GM19043 (cell line): ENCODE measurements around the gene OSTF1.

Experiments
- ATAC-seq: cut with Tn5 transposase; IDR thresholded peaks from one replicate; pipeline ENCODE4 v1.9.1; 2021; ENCODE audit warnings: low read depth; ENCODE audit not compliant: unreplicated experiment

OSTF1 gene

GRCh38 chr9:75117564-75117963, 29.2 kb downstream of the OSTF1 start:
- ATAC-seq = no peak

- ATAC-seq = no peak
Measured at GRCh38 chr9:75120686-75121085, 32.4 kb downstream of the OSTF1 start.

GRCh38 chr9:75121914-75122558, 33.7 kb downstream of the OSTF1 start:
- no peak for ATAC-seq

- no peak for ATAC-seq
Measured at GRCh38 chr9:75123696-75124095, 35.4 kb downstream of the OSTF1 start.

- no peak for ATAC-seq
Measured at GRCh38 chr9:75128535-75128934, 40.2 kb downstream of the OSTF1 start.

GRCh38 chr9:75130172-75130571, 41.9 kb downstream of the OSTF1 start:
- ATAC-seq = no peak

- ATAC-seq = no peak
Measured at GRCh38 chr9:75130621-75131230, 42.4 kb downstream of the OSTF1 start.

GRCh38 chr9:75131700-75132099, 43.4 kb downstream of the OSTF1 start:
- no peak for ATAC-seq

GRCh38 chr9:75132244-75132643, 43.9 kb downstream of the OSTF1 start:
- no peak for ATAC-seq

GRCh38 chr9:75133396-75133795, 45.1 kb downstream of the OSTF1 start:
- no peak for ATAC-seq

GRCh38 chr9:75134495-75134894, 46.2 kb downstream of the OSTF1 start:
- no peak for ATAC-seq

- ATAC-seq = no peak
Measured at GRCh38 chr9:75138260-75139040, 50.1 kb downstream of the OSTF1 start.

GRCh38 chr9:75139201-75139600, 50.9 kb downstream of the OSTF1 start:
- no peak for ATAC-seq

- ATAC-seq = no peak
Measured at GRCh38 chr9:75140261-75140660, 51.9 kb downstream of the OSTF1 start.

GRCh38 chr9:75142202-75142601, 53.9 kb downstream of the OSTF1 start:
- no peak for ATAC-seq

- ATAC-seq = no peak
Measured at GRCh38 chr9:75146229-75146628, 57.9 kb downstream of the OSTF1 start.

- ATAC-seq = peak; percentile 49
Measured at GRCh38 chr9:75147638-75148037, 59.3 kb downstream of the OSTF1 start.

GRCh38 chr9:75148561-75148960, 60.2 kb downstream of the OSTF1 start:
- ATAC-seq = no peak

GRCh38 chr9:75149841-75150241, 61.5 kb downstream of the OSTF1 start:
- ATAC-seq = no peak

- ATAC-seq = no peak
Measured at GRCh38 chr9:75150512-75150911, 62.2 kb downstream of the OSTF1 start.

- no peak for ATAC-seq
Measured at GRCh38 chr9:75152416-75152815, 64.1 kb downstream of the OSTF1 start.

GRCh38 chr9:75156858-75157257, 68.5 kb downstream of the OSTF1 start:
- ATAC-seq = no peak
